Stimulated activated CD4-positive, alpha-beta T cell treated with anti-CD3 and anti-CD28 coated beads, Interleukin-12 subunit alpha, Interleukin-12 subunit beta, amount 100 ng/mL, for 48 hours (primary cell): ENCODE results near the gene SMAP1.

Experiments
- DNase-seq, 3 donors: peaks; one replicate each; pipeline ENCODE4 v3.0.0-alpha.2; 2020; ENCODE audit warnings: low read depth in 2 of 3, low spot score in 1 of 3

The SMAP1 gene

GRCh38 chr6:70884074-70884983 is 216.6 kb downstream of the SMAP1 start:
- peak; percentile 11 to 62 (median 29) for DNase-seq

- DNase-seq: no peak
Measured at GRCh38 chr6:70886071-70886470, 218.4 kb downstream of the SMAP1 start.

DNA sequence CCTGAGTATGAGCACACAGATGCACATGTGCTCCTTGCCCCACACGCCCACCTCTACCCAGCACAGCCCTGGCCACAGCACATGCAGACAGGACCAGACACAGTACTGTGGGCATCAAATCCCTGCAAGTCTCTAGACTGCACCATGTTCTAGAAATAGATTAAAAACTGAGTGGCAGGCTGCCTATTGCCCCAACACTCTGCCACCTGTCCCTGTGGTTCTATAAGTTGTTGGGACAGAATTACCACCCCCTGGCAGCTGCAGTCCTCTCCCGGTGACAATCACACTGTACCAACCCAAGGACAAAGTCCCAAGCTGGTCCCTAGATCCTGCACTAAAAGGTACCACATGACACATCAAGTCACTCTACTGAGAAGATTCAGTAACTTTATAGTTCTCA is 219.0 kb downstream of the SMAP1 start:
- DNase-seq: no peak

- DNase-seq: no peak
Measured at GRCh38 chr6:70889270-70889669, 221.6 kb downstream of the SMAP1 start.

DNA sequence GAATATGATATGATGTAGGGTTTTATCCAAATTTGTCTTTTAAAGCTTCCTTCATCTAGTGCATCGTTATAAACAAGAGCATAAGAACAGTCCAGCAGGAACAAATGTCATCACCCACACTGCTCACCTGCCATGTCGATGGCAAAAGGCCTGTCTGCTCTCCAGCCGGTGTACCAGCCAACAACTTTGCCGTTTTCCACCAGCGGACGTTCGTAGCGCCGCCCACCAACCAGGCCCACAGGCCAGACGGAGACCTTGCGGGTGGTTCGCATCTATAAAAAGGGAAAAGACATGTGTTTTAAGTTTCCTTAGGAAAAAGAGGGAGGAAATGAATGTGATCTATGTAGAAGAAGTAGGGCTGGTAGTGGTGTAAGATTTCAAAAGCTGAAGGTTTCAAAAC is 226.3 kb downstream of the SMAP1 start:
- DNase-seq: no peak

GRCh38 chr6:70900047-70900446 is 232.4 kb downstream of the SMAP1 start:
- DNase-seq: no peak

DNA sequence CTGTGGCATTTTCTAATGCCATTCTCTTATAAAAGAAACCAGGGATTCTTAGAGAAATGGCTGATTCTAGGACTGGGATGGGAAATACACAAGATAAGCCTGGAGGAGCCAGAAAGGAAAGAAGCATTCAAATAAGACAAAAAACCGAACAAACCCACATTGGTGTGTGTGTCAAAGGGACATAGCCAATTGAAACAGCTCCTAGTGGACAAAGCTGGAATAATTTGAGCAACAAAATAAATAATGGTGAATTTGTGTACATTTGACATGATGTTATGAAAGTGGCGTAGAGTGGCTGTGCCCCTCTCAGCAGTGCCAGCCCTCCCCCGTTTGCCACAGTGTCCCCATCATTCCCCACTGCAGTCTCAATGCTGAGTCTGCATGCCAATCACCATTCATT is 233.6 kb downstream of the SMAP1 start:
- DNase-seq: no peak

- DNase-seq: no peak
Measured at GRCh38 chr6:70903665-70904452, 236.2 kb downstream of the SMAP1 start.

GRCh38 chr6:70905742-70906141 is 238.1 kb downstream of the SMAP1 start:
- DNase-seq: no peak
